IPS DF 6.9 (cell line): ENCODE measurements around the gene PSMD11.
"Not testable (repeated sequence)": the region's sequence is repeated elsewhere in the genome, so short reads cannot be mapped to it uniquely, and the experiment has no call there.

Experiments used
- DNase-seq: peaks from one replicate; pipeline ENCODE4 v3.0.0-alpha.2; 2013; ENCODE audit warnings: low read depth, low spot score
- H3K27ac ChIP-seq: one replicate; pipeline ENCODE4 v1.5.1; 2013; ENCODE audit warnings: low read length, control low read depth
- H3K27me3 ChIP-seq: 2 replicates; pipeline ENCODE4 v1.6.1; 2013; ENCODE audit warnings: mild to moderate bottlenecking, low read length; ENCODE audit not compliant: control insufficient read depth, insufficient read depth
- H3K36me3 ChIP-seq: 2 replicates; pipeline ENCODE4 v1.6.1; 2013; ENCODE audit warnings: low read length; ENCODE audit not compliant: control insufficient read depth, insufficient read depth
- H3K4me1 ChIP-seq: 2 replicates; pipeline ENCODE4 v1.6.1; 2013; ENCODE audit warnings: low read length; ENCODE audit not compliant: control insufficient read depth, insufficient read depth
- H3K4me3 ChIP-seq: 2 replicates; pipeline ENCODE4 v1.5.1; 2013; ENCODE audit warnings: mild to moderate bottlenecking, low read length
- H3K9me3 ChIP-seq: 2 replicates; pipeline ENCODE4 v1.6.1; 2013; ENCODE audit warnings: low read length, inconsistent platforms; ENCODE audit not compliant: control insufficient read depth, insufficient read depth
- WGBS: extraction: QIAGEN DNeasy Blood & Tissue Kit; methylation state at CpG from one replicate; pipeline ENCODE4 v1.1.7; 2013; ENCODE audit warnings: mixed read lengths, missing lambda C conversion rate; ENCODE audit not compliant: insufficient read length, insufficient coverage; 5-methylcytosine and 5-hydroxymethylcytosine counted together

Gene PSMD11

GRCh38 chr17:32444301-32445073, at the start of gene PSMD11:
TSS of gene PSMD11 (plus strand) at chr17:32444510. CDS start at chr17:32444524, 14 bp downstream.
- no peaks in the 10 kb centered on the region for H3K4me1 ChIP-seq
- peak within 1 kb of the TSS; percentile 93 for H3K4me3 ChIP-seq
- DNase-seq: peak; percentile 93
- no peaks in the 10 kb centered on the region; the same call in 1 of the 2 replicates for H3K36me3 ChIP-seq
- H3K9me3 ChIP-seq: no peaks in the 10 kb centered on the region
- no peak within 1 kb of the TSS for H3K27ac ChIP-seq
- WGBS: no CpG with 5 or more reads among the region's 74 CpGs
- no peaks in the 10 kb centered on the region for H3K27me3 ChIP-seq

GRCh38 chr17:32396343-32396742, 48.0 kb upstream of the PSMD11 start:
- H3K4me3 ChIP-seq: no peak overlapping the region
- H3K27ac ChIP-seq: no peak overlapping the region
- no peaks in the 10 kb centered on the region for H3K4me1 ChIP-seq
- no peaks in the 10 kb centered on the region for H3K27me3 ChIP-seq
- DNase-seq: no peak
- no peaks in the 10 kb centered on the region for H3K36me3 ChIP-seq
- no CpG with 5 or more reads among the region's 5 CpGs for whole genome bisulfite sequencing
- no peaks in the 10 kb centered on the region for H3K9me3 ChIP-seq

GRCh38 chr17:32398946-32399345, 45.4 kb upstream of the PSMD11 start:
- H3K36me3 ChIP-seq: no peaks in the 10 kb centered on the region
- H3K9me3 ChIP-seq: no peaks in the 10 kb centered on the region
- H3K4me1 ChIP-seq: no peaks in the 10 kb centered on the region
- no peak for DNase-seq
- no peaks in the 10 kb centered on the region for H3K27me3 ChIP-seq
- H3K4me3 ChIP-seq: no peak overlapping the region
- no peak overlapping the region for H3K27ac ChIP-seq

GRCh38 chr17:32410085-32410484, 34.2 kb upstream of the PSMD11 start:
- H3K36me3 ChIP-seq, H3K9me3 ChIP-seq, DNase-seq, H3K27ac ChIP-seq, H3K4me1 ChIP-seq, H3K27me3 ChIP-seq, H3K4me3 ChIP-seq: not testable (repeated sequence)
- no CpG with 5 or more reads among the region's 3 CpGs for WGBS

GRCh38 chr17:32426894-32427293, 17.4 kb upstream of the PSMD11 start:
- DNase-seq: no peak
- H3K9me3 ChIP-seq: peaks cover 2% of the 10 kb centered on the region
- H3K4me3 ChIP-seq: no peak overlapping the region
- no peaks in the 10 kb centered on the region for H3K4me1 ChIP-seq
- no peaks in the 10 kb centered on the region for H3K36me3 ChIP-seq
- H3K27ac ChIP-seq: no peak overlapping the region
- no CpG with 5 or more reads among the region's 4 CpGs for WGBS
- H3K27me3 ChIP-seq: no peaks in the 10 kb centered on the region

GRCh38 chr17:32429598-32429997, 14.7 kb upstream of the PSMD11 start:
- Histone ChIP-seq H3K4me1 (no peaks in the 10 kb centered on the region), H3K4me3 (no peak overlapping the region), H3K27ac (no peak overlapping the region), H3K36me3 (no peaks in the 10 kb centered on the region), H3K27me3 (no peaks in the 10 kb centered on the region), H3K9me3 (peaks cover 2% of the 10 kb centered on the region)
- WGBS: no CpG with 5 or more reads among the region's 2 CpGs
- no peak for DNase-seq

- H3K4me3 ChIP-seq: no peak overlapping the region
- 100% methylated on average over 1 of the region's 5 CpGs for WGBS
- H3K27me3 ChIP-seq: no peaks in the 10 kb centered on the region
- H3K4me1 ChIP-seq: no peaks in the 10 kb centered on the region
- H3K27ac ChIP-seq: no peak overlapping the region
- no peak for DNase-seq
- no peaks in the 10 kb centered on the region for H3K36me3 ChIP-seq
- H3K9me3 ChIP-seq: no peaks in the 10 kb centered on the region
Observed at GRCh38 chr17:32440722-32441121, 3.6 kb upstream of the PSMD11 start.

- no peaks in the 10 kb centered on the region for H3K9me3 ChIP-seq
- H3K4me1 ChIP-seq: no peaks in the 10 kb centered on the region
- no peak for DNase-seq
- H3K4me3 ChIP-seq: no peak overlapping the region
- no peak overlapping the region for H3K27ac ChIP-seq
- H3K27me3 ChIP-seq: no peaks in the 10 kb centered on the region
- WGBS: no CpG with 5 or more reads among the region's 2 CpGs
- no peaks in the 10 kb centered on the region for H3K36me3 ChIP-seq
Observed at GRCh38 chr17:32441886-32442285, 2.4 kb upstream of the PSMD11 start.

GRCh38 chr17:32443827-32444300, 446 bp upstream of the PSMD11 start:
- Histone ChIP-seq H3K27ac (no peak overlapping the region), H3K4me1 (no peaks in the 10 kb centered on the region), H3K9me3 (no peaks in the 10 kb centered on the region), H3K36me3 (no peaks in the 10 kb centered on the region; the same call in 1 of the 2 replicates), H3K4me3 (no peak overlapping the region), H3K27me3 (no peaks in the 10 kb centered on the region)
- WGBS: no CpG with 5 or more reads among the region's 29 CpGs
- DNase-seq: no peak

GRCh38 chr17:32445074-32445415, 735 bp downstream of the PSMD11 start:
- Histone ChIP-seq H3K9me3 (no peaks in the 10 kb centered on the region), H3K27ac (no peak overlapping the region), H3K27me3 (no peaks in the 10 kb centered on the region), H3K36me3 (no peaks in the 10 kb centered on the region; the same call in 1 of the 2 replicates), H3K4me3 (peak overlapping the region; percentile 93), H3K4me1 (no peaks in the 10 kb centered on the region)
- DNase-seq: no peak
- no CpG with 5 or more reads among the region's 14 CpGs for WGBS

- Histone ChIP-seq H3K4me1 (no peaks in the 10 kb centered on the region), H3K27ac (no peak overlapping the region), H3K36me3 (no peaks in the 10 kb centered on the region; the same call in 1 of the 2 replicates), H3K4me3 (peak overlapping the region; percentile 93; the same call in 1 of the 2 replicates), H3K9me3 (no peaks in the 10 kb centered on the region), H3K27me3 (no peaks in the 10 kb centered on the region)
- WGBS: no CpG with 5 or more reads among the region's 6 CpGs
- DNase-seq: no peak
Observed at GRCh38 chr17:32445497-32445896, 1.2 kb downstream of the PSMD11 start.
